OCI-LY7 (cell line): ENCODE measurements around the gene C12orf57. TPM values are rescaled to one million over a fixed set of nuclear protein-coding genes. Genes with fewer than 3 reads are reported as not detected.

ENCODE experiments used
- BruUV-seq: library from RNA; stranded (reverse); fragments of 400-500 nt; replicated peaks from 2 replicates; lab custom pipeline; 2021; lab: Mats Ljungman, UMichigan
- CTCF ChIA-PET: fragments of 300-600 bp; sonication (Branson Sonifier 250); formaldehyde crosslinking; loops from one replicate; lab custom pipeline; 2022; ENCODE audit warnings: antibody characterized with exemption; ENCODE audit not compliant: unreplicated experiment; lab: Charles Lee
- POLR2A ChIA-PET: fragments of 300-600 bp; sonication (Branson Sonifier 250); formaldehyde crosslinking; loops from one replicate; lab custom pipeline; 2022; ENCODE audit warnings: antibody characterized with exemption; lab: Charles Lee
- DNase-seq: peaks from one replicate; pipeline ENCODE4 v3.0.0-alpha.2; 2015; ENCODE audit warnings: low spot score
- H2AFZ ChIP-seq: fragments of 200-600 bp; sonication (generic), shearing (Covaris generic); 2 replicates; pipeline ENCODE4 v1.6.1; 2014; ENCODE audit warnings: mild to moderate bottlenecking, antibody characterized with exemption, low read length, moderate library complexity
- H3K27ac ChIP-seq: fragments of 200-600 bp; sonication (generic); 2 replicates; pipeline ENCODE4 v1.5.1; 2014; ENCODE audit warnings: mixed run types, low read depth, mild to moderate bottlenecking, moderate library complexity, low read length, inconsistent platforms; ENCODE audit not compliant: poor library complexity, severe bottlenecking
- H3K36me3 ChIP-seq: fragments of 200-600 bp; sonication (generic); 2 replicates; pipeline ENCODE4 v1.6.1; 2014; ENCODE audit warnings: mild to moderate bottlenecking, antibody characterized with exemption, low read length, moderate library complexity, mixed read lengths; ENCODE audit not compliant: insufficient read depth
- H3K4me1 ChIP-seq: fragments of 200-600 bp; sonication (generic); 2 replicates; pipeline ENCODE4 v1.5.1; 2014; ENCODE audit warnings: mild to moderate bottlenecking, low read length; ENCODE audit not compliant: insufficient read depth, poor library complexity, severe bottlenecking
- H3K4me2 ChIP-seq: fragments of 200-600 bp; sonication (generic); 2 replicates; pipeline ENCODE4 v1.6.1; 2014; ENCODE audit warnings: mild to moderate bottlenecking, low read length
- H3K4me3 ChIP-seq: fragments of 200-600 bp; sonication (generic); 2 replicates; pipeline ENCODE4 v1.5.1; 2014; ENCODE audit warnings: mild to moderate bottlenecking, low read depth, low read length; ENCODE audit not compliant: poor library complexity, severe bottlenecking
- H3K79me2 ChIP-seq: fragments of 200-600 bp; sonication (generic); 2 replicates; pipeline ENCODE4 v1.6.1; 2016; ENCODE audit warnings: low read depth, mild to moderate bottlenecking, low read length, moderate library complexity, mixed read lengths; ENCODE audit not compliant: insufficient read depth
- H3K9me2 ChIP-seq: fragments of 200-600 bp; sonication (generic); 2 replicates; pipeline ENCODE4 v1.6.1; 2016; ENCODE audit warnings: mild to moderate bottlenecking, low read length, mixed read lengths; ENCODE audit not compliant: insufficient read depth
- H3K9me3 ChIP-seq: fragments of 200-600 bp; sonication (generic); 2 replicates; pipeline ENCODE4 v1.6.1; 2014; ENCODE audit warnings: mild to moderate bottlenecking, mixed run types, low read length, mixed read lengths
- H4K20me1 ChIP-seq: fragments of 200-600 bp; sonication (generic); 2 replicates; pipeline ENCODE4 v1.6.1; 2014; ENCODE audit warnings: mild to moderate bottlenecking, antibody characterized with exemption, low read length, moderate library complexity, mixed read lengths; ENCODE audit not compliant: insufficient read depth
- CTCF ChIP-seq: fragments of 200-600 bp; sonication (generic); conservative IDR thresholded peaks from 2 replicates; pipeline ENCODE4 v1.5.1; 2014; ENCODE audit warnings: mild to moderate bottlenecking, antibody characterized with exemption, low read length, moderate library complexity, mixed read lengths
- EZH2phosphoT487 ChIP-seq: fragments of 200-600 bp; sonication (generic); IDR thresholded peaks from 2 replicates; pipeline ENCODE4 v1.6.1; 2018; ENCODE audit warnings: low read depth, borderline replicate concordance, mild to moderate bottlenecking, mixed run types, antibody characterized with exemption, low read length, moderate library complexity, mixed read lengths
- intact Hi-C: fragments of 100-400 bp; cut with micrococcal nuclease; formaldehyde crosslinking; loops from one replicate; pipeline ENCODE4 v1.10.0; 2022; ENCODE audit not compliant: unreplicated experiment
- total RNA-seq, 2 experiments: library from RNA; depleted of rRNA in 1 of 2; stranded (reverse); fragments of >200 nt in 1 of 2; shearing (Covaris generic) in 1 of 2; gene quantifications; 2 replicates each; pipeline ENCODE4 v1.2.3, GENCODE V29; 2014 to 2022

Gene C12orf57
- total RNA-seq, 2 experiments from 2014 or later, result 130 to 319 TPM

DNA sequence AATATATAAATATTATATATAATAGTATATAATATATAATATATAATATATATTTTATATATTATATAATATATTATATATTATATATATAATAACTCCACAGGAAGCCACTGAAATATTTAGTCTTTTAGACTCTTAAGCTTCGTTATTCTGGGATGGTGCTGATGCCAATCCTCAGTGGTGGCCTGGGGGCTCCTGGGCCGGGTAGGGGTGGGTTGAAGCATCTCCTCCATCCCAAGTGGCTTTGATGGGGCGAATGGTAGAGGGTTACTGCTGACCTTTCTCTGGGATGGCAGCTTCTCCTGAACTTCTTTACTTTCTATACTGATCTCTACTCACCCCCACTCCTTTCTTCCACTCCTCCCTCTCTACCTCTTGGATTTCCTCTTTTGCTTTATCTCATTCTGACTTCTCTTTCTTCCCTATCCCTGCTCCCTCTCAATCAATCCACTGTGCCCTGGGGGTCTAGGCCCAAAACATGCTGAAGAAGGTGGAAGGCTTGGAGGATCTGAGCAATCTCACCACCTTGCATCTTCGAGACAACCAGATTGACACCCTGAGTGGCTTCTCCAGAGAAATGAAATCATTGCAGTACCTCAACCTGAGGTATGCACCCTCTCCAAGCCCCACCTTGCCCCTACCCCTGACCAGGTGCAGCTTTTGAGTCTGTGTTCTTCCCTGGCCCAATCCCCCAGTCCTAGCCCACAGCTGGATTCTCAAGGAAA, 34.2 kb upstream of the C12orf57 start:
- no peak overlapping the region for H2AFZ ChIP-seq

GRCh38 chr12:6912164-6912935, 31.5 kb upstream of the C12orf57 start:
- no peak for TF ChIP-seq EZH2phosphoT487
- no peak for TF ChIP-seq CTCF
- H3K36me3 ChIP-seq, result no peaks in the 10 kb centered on the region
- H3K4me1 ChIP-seq, result peaks cover 30% of the 10 kb centered on the region
- BruUV-seq, result no TSS peak
- ChIA-PET CTCF (interaction anchor here (0.6 to 1.1 kb wide), 2 partner anchors 21 to 146 kb away, joined by 3 read pairs; no protein-coding TSS in a partner anchor), POLR2A (interaction anchor here (0.8 to 1.3 kb wide), 2 partner anchors 21 to 31 kb away, joined by 3 to 4 read pairs; partner anchors contain the start of genes C12orf57 and RNU7-1)
- H4K20me1 ChIP-seq, result no peaks in the 10 kb centered on the region
- no peaks in the 10 kb centered on the region for H3K9me2 ChIP-seq
- H3K79me2 ChIP-seq, result no peaks in the 10 kb centered on the region
- no peaks in the 10 kb centered on the region for H3K9me3 ChIP-seq
- no peak overlapping the region for H3K4me2 ChIP-seq
- no peak for DNase-seq
- H2AFZ ChIP-seq, result no peak overlapping the region
- intact Hi-C loops, result no loop called here
- no peak overlapping the region for H3K27ac ChIP-seq
- H3K4me3 ChIP-seq, result no peak overlapping the region

More for the DNA sequence above, 34.2 kb upstream of the C12orf57 start:
- no TSS peak for BruUV-seq
- intact Hi-C loops, result no loop called here
- no peaks in the 10 kb centered on the region for H3K9me2 ChIP-seq
- no peaks in the 10 kb centered on the region for H3K9me3 ChIP-seq
- peaks cover 22% of the 10 kb centered on the region for H3K4me1 ChIP-seq
- H3K27ac ChIP-seq, result no peak overlapping the region
- ChIA-PET CTCF (no interaction called here), POLR2A (interaction anchor here (0.7 to 1.2 kb wide), 2 partner anchors 18 to 60 kb away, joined by 5 read pairs; no protein-coding TSS in a partner anchor)
- TF ChIP-seq CTCF, result no peak
- no peak for TF ChIP-seq EZH2phosphoT487
- H3K4me3 ChIP-seq, result no peak overlapping the region
- no peak for DNase-seq
- H4K20me1 ChIP-seq, result no peaks in the 10 kb centered on the region
- no peaks in the 10 kb centered on the region for H3K79me2 ChIP-seq
- no peak overlapping the region for H3K4me2 ChIP-seq
- H3K36me3 ChIP-seq, result peaks cover 8% of the 10 kb centered on the region; the same call in 1 of the 2 replicates
